Ureter (tissue), 1 donor: Measurements from ENCODE around the gene SYNE1. TPM values are rescaled to one million over a fixed set of nuclear protein-coding genes. Genes with fewer than 3 reads are reported as not detected.
"Not testable (repeated sequence)": the region's sequence is repeated elsewhere in the genome, so short reads cannot be mapped to it uniquely, and the experiment has no call there.

ENCODE experiments used
- DNase-seq: peaks from one replicate; pipeline ENCODE4 v3.0.0-alpha.2; 2020; ENCODE audit warnings: low spot score
- total RNA-seq: library from RNA; stranded (reverse); gene quantifications from one replicate; pipeline ENCODE4 v1.2.4, GENCODE V29; 2023
- donor health status: DM: yes; HTN: yes; CAD: no.

Gene SYNE1
- 197 TPM for total RNA-seq

- peak; percentile 43 for DNase-seq
Observed at GRCh38 chr6:152637296-152638047, at the start of gene SYNE1. SYNE1 (minus strand) TSS chr6:152637362; CDS start chr6:152628331, 9,031 bp downstream.

- DNase-seq: no peak
Observed at GRCh38 chr6:152685819-152686218, 48.7 kb upstream of the SYNE1 start.

GRCh38 chr6:152682935-152683334 is 45.8 kb upstream of the SYNE1 start:
- not testable (repeated sequence) for DNase-seq

- no peak for DNase-seq
Observed at GRCh38 chr6:152682141-152682540, 45.0 kb upstream of the SYNE1 start.

GRCh38 chr6:152680879-152681517 is 43.8 kb upstream of the SYNE1 start:
- DNase-seq: no peak

GRCh38 chr6:152680151-152680550 is 43.0 kb upstream of the SYNE1 start:
- no peak for DNase-seq

GRCh38 chr6:152673236-152673635 is 36.1 kb upstream of the SYNE1 start:
- no peak for DNase-seq

GRCh38 chr6:152671171-152671570 is 34.0 kb upstream of the SYNE1 start:
- DNase-seq: no peak

GRCh38 chr6:152669895-152670294 is 32.7 kb upstream of the SYNE1 start:
- no peak for DNase-seq

GRCh38 chr6:152661776-152662175 is 24.6 kb upstream of the SYNE1 start:
- DNase-seq: no peak

GRCh38 chr6:152651986-152652385 is 14.8 kb upstream of the SYNE1 start:
- no peak for DNase-seq

- DNase-seq: no peak
Observed at GRCh38 chr6:152648105-152648504, 10.9 kb upstream of the SYNE1 start.

- not testable (repeated sequence) for DNase-seq
Observed at GRCh38 chr6:152646732-152647131, 9.6 kb upstream of the SYNE1 start.

GRCh38 chr6:152642578-152643375 is 5.6 kb upstream of the SYNE1 start:
- DNase-seq: peak; percentile 77

- DNase-seq: peak; percentile 55
Observed at GRCh38 chr6:152636609-152637295, 410 bp downstream of the SYNE1 start.

GRCh38 chr6:152636021-152636608 is 1.0 kb downstream of the SYNE1 start:
- DNase-seq: peak; percentile 65

GRCh38 chr6:152634773-152635172 is 2.4 kb downstream of the SYNE1 start:
- no peak for DNase-seq

GRCh38 chr6:152632121-152632782 is 4.9 kb downstream of the SYNE1 start:
- DNase-seq: no peak

- DNase-seq: no peak
Observed at GRCh38 chr6:152631376-152631775, 5.8 kb downstream of the SYNE1 start.

GRCh38 chr6:152630832-152631231 is 6.3 kb downstream of the SYNE1 start:
- no peak for DNase-seq

- DNase-seq: no peak
Observed at GRCh38 chr6:152625213-152625612, 11.9 kb downstream of the SYNE1 start.
